KOPT-K1 (cell line): Measurements from ENCODE around the gene PGRMC2.

Experiments
- H3K27ac ChIP-seq: fragments of 200-600 bp; sonication (generic); 2 replicates; pipeline ENCODE4 v1.5.1; 2016; ENCODE audit warnings: antibody characterized with exemption, mild to moderate bottlenecking, low read depth, low read length; ENCODE audit not compliant: poor library complexity, severe bottlenecking
- H3K36me3 ChIP-seq: fragments of 200-600 bp; sonication (generic); 2 replicates; pipeline ENCODE4 v1.5.1; 2017; ENCODE audit warnings: antibody characterized with exemption, mild to moderate bottlenecking, low read length, moderate library complexity; ENCODE audit not compliant: insufficient read depth
- H3K9me3 ChIP-seq: fragments of 200-600 bp; sonication (generic); 2 replicates; pipeline ENCODE4 v1.5.1; 2017; ENCODE audit warnings: antibody characterized with exemption, low read length, mild to moderate bottlenecking; ENCODE audit not compliant: insufficient read depth, poor library complexity, severe bottlenecking

The PGRMC2 gene

DNA sequence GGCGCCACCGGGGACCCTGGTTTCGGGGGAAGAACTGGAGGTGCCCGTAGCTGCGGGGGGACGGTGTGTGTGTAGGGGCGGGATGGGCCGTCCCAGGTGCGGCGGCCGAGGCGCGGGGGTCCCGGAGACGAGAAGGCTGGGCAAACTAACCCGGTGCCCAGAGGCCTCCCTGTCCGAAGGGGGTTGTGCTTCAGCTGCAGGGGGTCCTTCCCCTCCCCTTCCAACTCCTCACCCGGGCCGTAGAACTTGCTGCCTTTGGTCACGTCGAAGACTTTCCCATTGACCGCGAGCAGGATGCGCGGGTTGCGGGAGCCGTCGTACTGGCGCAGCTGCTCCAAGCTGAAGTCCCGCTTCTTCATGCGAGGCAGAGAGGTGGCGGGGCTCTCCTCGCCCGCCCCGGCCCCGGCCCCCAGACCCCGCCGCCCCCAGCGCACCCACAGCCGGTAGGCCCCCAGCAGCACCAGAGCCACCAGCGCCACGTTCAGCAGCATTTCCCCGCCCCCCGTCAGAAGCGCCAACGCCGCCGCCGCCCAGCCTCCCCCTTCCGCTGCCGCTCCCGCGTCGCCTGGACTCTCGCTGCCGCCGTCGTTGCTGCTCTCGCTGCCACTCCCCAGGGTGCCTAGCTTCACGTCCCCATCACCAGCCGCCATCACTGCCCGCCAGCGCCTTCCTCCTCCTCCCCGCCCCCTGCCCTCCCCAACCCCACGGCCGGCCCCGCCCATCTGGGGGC lies at the start of gene PGRMC2:
TSS of gene PGRMC2 (minus strand) at position 673 of the 730 bp plus-strand sequence. CDS start at position 650, 23 bp downstream.
- H3K36me3 ChIP-seq: peaks cover 24% of the 10 kb centered on the region
- H3K9me3 ChIP-seq: no peaks in the 10 kb centered on the region
- H3K27ac ChIP-seq: peak within 1 kb of the TSS; percentile 89

DNA sequence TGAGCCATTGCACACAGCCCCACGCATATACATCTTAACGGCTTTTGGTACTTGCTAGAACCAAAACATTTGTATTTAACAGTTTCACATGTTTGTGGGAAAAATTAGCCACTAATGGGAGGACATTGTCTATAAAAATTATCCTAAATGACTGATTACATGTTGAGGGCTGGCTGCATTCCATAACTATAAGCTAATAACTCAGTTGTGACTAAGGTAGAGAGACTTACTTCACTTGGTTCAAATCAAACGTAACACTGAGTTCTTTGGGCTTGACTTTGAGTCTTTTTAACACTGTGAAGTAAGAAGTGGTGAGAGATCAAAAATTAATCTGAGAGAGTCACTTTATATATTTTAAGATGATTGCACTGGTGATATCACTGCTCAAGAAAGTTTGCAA lies 47.9 kb upstream of the PGRMC2 start:
- Histone ChIP-seq H3K36me3 (no peaks in the 10 kb centered on the region), H3K27ac (no peak overlapping the region)

DNA sequence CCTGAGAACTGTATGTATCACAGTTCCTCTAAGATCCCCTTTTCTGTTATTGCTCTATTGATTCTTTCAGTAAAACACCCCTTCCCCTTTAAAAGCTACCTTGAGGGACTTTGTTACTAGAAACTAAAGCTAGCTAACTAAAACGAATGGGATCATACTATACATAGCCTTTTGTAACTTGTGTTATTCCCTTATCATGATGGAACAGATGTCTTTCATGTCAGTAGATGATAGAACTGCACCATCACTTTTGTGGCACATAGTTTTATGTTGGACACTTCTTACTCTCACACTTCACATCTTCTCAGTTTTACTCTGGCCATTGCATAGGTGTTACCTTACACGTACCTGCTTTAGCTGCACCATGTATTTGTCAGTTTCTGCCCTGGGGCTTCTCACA lies 46.6 kb upstream of the PGRMC2 start:
- Histone ChIP-seq H3K36me3 (no peaks in the 10 kb centered on the region), H3K9me3 (no peaks in the 10 kb centered on the region), H3K27ac (no peak overlapping the region)

More for the DNA sequence above, 47.9 kb upstream of the PGRMC2 start:
- no peaks in the 10 kb centered on the region for H3K9me3 ChIP-seq

DNA sequence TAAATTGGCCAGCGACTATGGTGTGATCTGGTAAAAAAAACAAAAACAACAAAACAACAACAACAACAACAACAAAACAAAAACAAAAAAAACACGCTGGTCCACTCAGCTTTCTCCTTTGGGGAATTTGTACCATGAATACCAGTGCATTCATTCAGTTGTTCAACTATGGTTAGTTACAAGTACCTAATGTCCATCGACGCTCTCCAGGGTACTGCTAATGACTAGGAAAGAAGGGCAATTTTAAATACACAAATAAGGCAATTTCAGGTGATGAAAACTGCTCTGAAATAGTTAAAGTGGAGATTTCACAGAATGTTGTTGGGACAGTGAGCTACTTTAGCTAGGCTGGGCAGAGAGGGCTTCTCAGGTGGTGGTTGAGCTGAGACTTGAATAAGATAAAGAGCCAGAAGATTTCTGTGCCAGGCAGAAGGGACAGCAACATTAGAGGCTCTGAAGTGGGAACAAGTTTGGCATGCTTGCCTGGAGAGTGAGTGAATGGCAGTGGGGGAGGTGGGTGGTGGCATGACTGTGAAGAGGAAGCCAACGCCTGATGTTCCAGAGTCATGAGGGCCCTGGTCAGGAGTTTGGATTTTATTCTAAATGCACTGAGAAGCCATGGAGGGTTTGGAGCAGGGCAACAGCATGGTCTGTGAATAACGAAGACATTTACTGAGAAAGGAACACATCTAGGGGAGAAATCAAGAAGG lies 45.9 kb upstream of the PGRMC2 start:
- H3K36me3 ChIP-seq: no peaks in the 10 kb centered on the region
- H3K9me3 ChIP-seq: no peaks in the 10 kb centered on the region
- no peak overlapping the region for H3K27ac ChIP-seq

- no peak overlapping the region for H3K27ac ChIP-seq
- no peaks in the 10 kb centered on the region for H3K9me3 ChIP-seq
- no peaks in the 10 kb centered on the region for H3K36me3 ChIP-seq
Observed at GRCh38 chr4:128332081-128332480, 44.5 kb upstream of the PGRMC2 start.

DNA sequence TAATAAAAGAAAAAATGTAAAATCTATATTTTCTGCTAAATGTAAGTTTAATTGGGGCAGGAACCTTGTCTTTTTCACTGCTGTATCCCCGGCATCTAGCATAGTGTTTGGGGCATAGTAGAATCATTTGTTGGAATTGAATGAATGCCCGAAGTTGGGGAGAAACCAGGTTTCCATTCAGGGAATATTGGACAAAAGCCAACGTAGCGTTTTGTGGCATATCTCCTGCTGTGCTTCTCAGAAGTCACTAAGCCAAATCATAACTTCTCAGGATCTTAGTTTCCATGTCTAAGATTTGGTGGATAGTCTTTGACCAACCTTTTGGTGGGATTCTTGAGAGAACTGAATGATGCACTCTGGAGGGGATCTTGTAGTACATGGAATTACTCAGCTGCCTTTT lies 42.0 kb upstream of the PGRMC2 start:
- no peaks in the 10 kb centered on the region for H3K36me3 ChIP-seq
- no peak overlapping the region for H3K27ac ChIP-seq
- H3K9me3 ChIP-seq: no peaks in the 10 kb centered on the region

GRCh38 chr4:128328106-128328505 lies 40.5 kb upstream of the PGRMC2 start:
- H3K36me3 ChIP-seq: no peaks in the 10 kb centered on the region
- no peaks in the 10 kb centered on the region for H3K9me3 ChIP-seq
- H3K27ac ChIP-seq: no peak overlapping the region

DNA sequence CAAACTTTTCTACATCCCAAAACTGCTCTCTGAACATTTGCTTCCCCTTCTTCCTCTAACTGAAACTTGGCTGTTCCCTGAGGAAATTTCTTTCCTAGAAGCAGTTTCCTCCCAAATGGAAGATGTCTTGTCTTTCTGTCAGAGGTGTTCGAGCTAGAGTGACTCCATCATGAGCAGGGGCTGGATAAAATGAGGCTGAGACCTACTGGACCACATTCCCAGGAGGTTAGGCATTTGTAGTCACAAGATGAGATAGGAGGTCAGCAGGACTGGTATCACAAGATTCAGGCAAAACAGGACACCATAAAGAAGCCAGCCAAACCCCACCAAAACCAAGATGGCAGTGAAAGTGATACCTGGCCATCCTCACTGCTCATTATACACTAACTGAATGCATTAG lies 35.8 kb upstream of the PGRMC2 start:
- Histone ChIP-seq H3K9me3 (no peaks in the 10 kb centered on the region), H3K36me3 (no peaks in the 10 kb centered on the region), H3K27ac (no peak overlapping the region)

DNA sequence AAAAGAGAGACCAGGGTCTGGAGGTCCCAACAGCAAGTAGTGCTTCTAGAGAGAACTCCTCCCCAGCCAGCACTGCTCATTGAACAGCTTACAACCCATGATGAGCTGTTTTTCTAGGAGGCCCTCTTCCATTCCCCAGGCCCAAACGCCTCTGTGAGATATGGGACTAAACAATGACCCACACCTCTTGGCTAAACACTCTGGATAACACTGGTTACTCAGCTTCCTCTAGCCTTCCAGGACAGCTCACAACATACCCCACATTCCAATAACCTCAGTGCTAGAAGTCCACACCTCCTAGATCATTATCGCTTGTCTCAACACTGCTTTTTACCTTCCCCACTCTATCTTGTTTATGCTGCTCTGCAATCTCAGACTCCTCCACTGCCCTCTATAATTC lies 35.4 kb upstream of the PGRMC2 start:
- H3K9me3 ChIP-seq: no peaks in the 10 kb centered on the region
- H3K36me3 ChIP-seq: no peaks in the 10 kb centered on the region
- no peak overlapping the region for H3K27ac ChIP-seq

GRCh38 chr4:128322311-128322710 lies 34.7 kb upstream of the PGRMC2 start:
- H3K27ac ChIP-seq: no peak overlapping the region
- H3K36me3 ChIP-seq: no peaks in the 10 kb centered on the region
- H3K9me3 ChIP-seq: no peaks in the 10 kb centered on the region

DNA sequence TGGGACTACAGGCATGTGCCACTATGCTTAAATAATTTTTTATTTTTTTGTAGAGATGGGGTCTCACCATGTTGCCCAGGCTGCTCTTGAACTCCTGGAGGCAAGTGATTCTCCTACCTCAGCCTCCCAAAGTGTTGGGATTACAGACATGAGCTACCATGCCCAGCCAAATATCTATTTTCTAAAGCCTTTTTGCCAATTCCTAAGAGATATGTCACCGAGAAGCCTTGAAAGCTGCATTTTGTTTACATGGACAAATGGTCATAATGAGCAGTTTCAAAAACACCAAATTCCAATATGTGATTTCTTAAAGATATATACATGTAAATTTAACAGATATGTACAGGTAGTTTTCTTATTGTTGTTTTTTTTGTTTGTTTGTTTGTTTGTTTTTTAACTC lies 33.0 kb upstream of the PGRMC2 start:
- Histone ChIP-seq H3K27ac (no peak overlapping the region), H3K9me3 (no peaks in the 10 kb centered on the region), H3K36me3 (no peaks in the 10 kb centered on the region)

DNA sequence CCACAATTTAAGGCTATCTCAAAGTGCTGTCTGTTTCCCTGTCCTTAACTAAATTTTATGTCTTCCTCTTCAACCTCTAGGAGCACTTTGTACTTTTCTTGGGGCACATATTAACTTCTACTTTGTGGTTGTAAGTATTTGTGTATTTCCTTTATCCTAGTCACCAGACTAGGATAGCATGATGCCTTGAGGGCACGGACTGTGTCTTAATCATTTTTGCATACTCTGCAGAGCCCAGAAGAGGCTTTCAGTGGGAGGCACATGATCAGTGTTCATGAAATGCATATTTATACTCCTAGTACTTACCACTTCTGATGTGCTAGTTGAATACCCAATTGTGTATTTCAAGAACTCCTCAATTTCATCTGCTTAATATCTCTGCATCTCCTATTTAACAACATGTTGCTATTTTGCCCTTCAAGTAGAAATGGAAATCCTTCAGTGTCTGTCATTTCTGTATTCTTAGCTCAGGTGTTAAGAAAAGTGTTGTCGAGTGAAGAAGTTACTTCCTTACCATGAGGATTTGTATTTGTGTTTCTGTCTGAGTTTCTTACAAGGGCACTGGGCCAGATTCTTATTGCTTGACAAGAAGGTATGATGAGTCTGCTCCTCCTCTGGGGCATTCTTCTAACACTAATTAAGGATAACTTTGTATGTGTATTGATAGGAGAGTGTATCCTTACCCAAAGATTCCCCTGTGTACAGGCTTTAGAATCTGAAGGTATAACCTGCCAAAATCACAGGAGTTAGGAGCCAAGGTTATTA lies 28.3 kb upstream of the PGRMC2 start:
- Histone ChIP-seq H3K36me3 (no peaks in the 10 kb centered on the region), H3K9me3 (no peaks in the 10 kb centered on the region), H3K27ac (no peak overlapping the region)

DNA sequence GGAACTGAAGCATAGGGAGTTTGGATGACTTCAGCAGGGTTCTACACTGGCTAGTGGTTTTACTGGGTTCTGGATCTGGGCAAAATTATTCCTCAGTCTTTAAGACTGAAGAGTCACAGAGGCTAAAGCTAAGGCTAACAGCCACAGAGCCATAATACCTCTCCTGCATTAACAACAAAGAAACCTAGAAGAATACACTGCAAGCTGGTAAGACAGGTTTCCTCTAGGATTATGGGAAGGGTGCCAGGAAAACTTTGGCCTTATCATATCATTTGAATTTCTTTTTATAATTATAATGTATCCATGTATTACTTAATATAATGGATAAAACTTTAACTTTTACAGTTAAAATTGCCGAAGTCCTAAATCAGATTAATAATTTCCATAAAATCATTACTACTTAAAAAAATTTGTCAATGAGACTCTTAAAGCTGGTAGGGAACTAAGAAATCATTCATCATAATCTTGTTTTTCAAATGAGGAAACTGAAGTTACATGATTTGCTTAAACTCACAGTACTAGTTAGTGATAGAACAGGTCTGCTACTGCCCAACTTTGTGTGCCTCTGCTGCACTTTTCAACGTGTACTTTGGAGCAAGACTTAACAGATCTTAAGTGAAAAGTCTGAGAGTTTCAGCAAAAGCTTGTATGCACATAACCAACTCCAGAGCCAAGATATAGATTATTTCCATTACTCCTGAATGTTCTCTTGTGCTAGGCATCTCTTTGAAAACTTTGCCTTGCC lies 24.2 kb upstream of the PGRMC2 start:
- Histone ChIP-seq H3K27ac (no peak overlapping the region), H3K9me3 (no peaks in the 10 kb centered on the region), H3K36me3 (no peaks in the 10 kb centered on the region)

GRCh38 chr4:128310266-128310697 lies 22.7 kb upstream of the PGRMC2 start:
- Histone ChIP-seq H3K9me3 (no peaks in the 10 kb centered on the region), H3K36me3 (no peaks in the 10 kb centered on the region), H3K27ac (no peak overlapping the region)

GRCh38 chr4:128309585-128309984 lies 22.0 kb upstream of the PGRMC2 start:
- no peaks in the 10 kb centered on the region for H3K9me3 ChIP-seq
- H3K27ac ChIP-seq: no peak overlapping the region
- no peaks in the 10 kb centered on the region for H3K36me3 ChIP-seq
